K562 treated with DMSO at 1 percent for 4 hours (cell line): ENCODE results near the gene GOT2. TPM values are rescaled to one million over a fixed set of nuclear protein-coding genes. Genes with fewer than 3 reads are reported as not detected.

Experiments
- total RNA-seq: library from RNA; unstranded; fragments of 300-600 nt; gene quantifications from 2 replicates; pipeline ENCODE4 v1.2.3, GENCODE V29; 2022; ENCODE audit not compliant: insufficient read depth

GOT2 gene
- total RNA-seq = 93.7 and 102 TPM in 2 replicates

GRCh38 chr16:58733671-58734458 is at the start of gene GOT2:
Gene GOT2 (minus strand): TSS chr16:58734316. CDS start chr16:58734228, 88 bp downstream.

GRCh38 chr16:58684354-58685083 is 49.6 kb downstream of the GOT2 start, which contains the start of gene SLC38A7:
Gene SLC38A7 (minus strand): TSS chr16:58684770. CDS start chr16:58680126, 4,644 bp downstream.

Other genes starting within 250 kb of the GOT2 start
- gene NDRG4, start 234.2 kb downstream of the GOT2 start, total RNA-seq = not detected in 2 replicates
- gene SETD6, start 218.8 kb downstream of the GOT2 start, total RNA-seq = 10.0 and 13.7 TPM in 2 replicates
- 110 and 147 TPM in 2 replicates for gene CNOT1, start 104.5 kb downstream of the GOT2 start, total RNA-seq
- 5.8 and 7.4 TPM in 2 replicates for gene SLC38A7, start 49.5 kb downstream of the GOT2 start, total RNA-seq